NCI-H526 (cell line): ENCODE measurements around the gene RARRES2.
A peak's percentile ranks its signal among the peaks of the same experiment; 100 is the strongest.
"Not testable (repeated sequence)": the region's sequence is repeated elsewhere in the genome, so short reads cannot be mapped to it uniquely, and the experiment has no call there.

Experiments used
- DNase-seq, 2 experiments: peaks; one replicate each; lab custom pipeline; 2025; lab: John Stamatoyannopoulos, UW

The RARRES2 gene

GRCh38 chr7:150341263-150342120 is at the start of gene RARRES2:
Gene RARRES2, minus strand, starts transcription at chr7:150341629. Its CDS starts 1,020 bp downstream, at chr7:150340609.
- DNase-seq: no peak

GRCh38 chr7:150390205-150390604 is 48.8 kb upstream of the RARRES2 start:
- no peak for DNase-seq

GRCh38 chr7:150389532-150389816 is 48.0 kb upstream of the RARRES2 start:
- no peak for DNase-seq

- DNase-seq: peak; percentile 38 to 70
These were observed 47.5 kb upstream of the RARRES2 start for GRCh38 chr7:150388709-150389531.

- no peak for DNase-seq
These were observed 46.9 kb upstream of the RARRES2 start for GRCh38 chr7:150388306-150388705.

GRCh38 chr7:150385884-150386283 is 44.5 kb upstream of the RARRES2 start:
- not testable (repeated sequence) for DNase-seq

GRCh38 chr7:150385302-150385723 is 43.9 kb upstream of the RARRES2 start:
- peak; percentile 38 to 74 for DNase-seq

- DNase-seq: peak in 1 of 2 experiments; percentile 71
These were observed 43.2 kb upstream of the RARRES2 start for GRCh38 chr7:150384406-150385301.

- DNase-seq: peak; percentile 99 to 100
These were observed 42.4 kb upstream of the RARRES2 start for GRCh38 chr7:150383710-150384397.

GRCh38 chr7:150382844-150383225 is 41.4 kb upstream of the RARRES2 start:
- peak; percentile 93 to 97 for DNase-seq

- DNase-seq: peak; percentile 66 to 88
These were observed 40.9 kb upstream of the RARRES2 start for GRCh38 chr7:150382123-150382843.

- DNase-seq: no peak
These were observed 40.3 kb upstream of the RARRES2 start for GRCh38 chr7:150381785-150382122.

- DNase-seq: peak in 1 of 2 experiments; percentile 66
These were observed 39.7 kb upstream of the RARRES2 start for GRCh38 chr7:150381096-150381495.

- DNase-seq: peak in 1 of 2 experiments; percentile 48
These were observed 39.0 kb upstream of the RARRES2 start for GRCh38 chr7:150380463-150380862.

GRCh38 chr7:150379441-150380379 is 38.3 kb upstream of the RARRES2 start:
- DNase-seq: peak in 1 of 2 experiments; percentile 54

GRCh38 chr7:150378853-150379440 is 37.5 kb upstream of the RARRES2 start, which contains the start of gene ZNF775:
Gene ZNF775, plus strand, starts transcription at chr7:150379330. Its CDS starts 9,141 bp downstream, at chr7:150388471.
- DNase-seq: peak; percentile 88 to 99

- peak; percentile 87 to 94 for DNase-seq
These were observed 36.9 kb upstream of the RARRES2 start for GRCh38 chr7:150378115-150378852.

- peak; percentile 51 to 57 for DNase-seq
These were observed 36.2 kb upstream of the RARRES2 start for GRCh38 chr7:150377635-150378034.
